HG03442 (cell line): ENCODE measurements around the gene CDR2.
"Not testable (repeated sequence)": the region's sequence is repeated elsewhere in the genome, so short reads cannot be mapped to it uniquely, and the experiment has no call there.

Source experiments
- ATAC-seq: cut with Tn5 transposase; IDR thresholded peaks from one replicate; pipeline ENCODE4 v1.9.1; 2021; ENCODE audit warnings: mild to moderate bottlenecking, moderate library complexity; ENCODE audit not compliant: unreplicated experiment

The CDR2 gene

DNA sequence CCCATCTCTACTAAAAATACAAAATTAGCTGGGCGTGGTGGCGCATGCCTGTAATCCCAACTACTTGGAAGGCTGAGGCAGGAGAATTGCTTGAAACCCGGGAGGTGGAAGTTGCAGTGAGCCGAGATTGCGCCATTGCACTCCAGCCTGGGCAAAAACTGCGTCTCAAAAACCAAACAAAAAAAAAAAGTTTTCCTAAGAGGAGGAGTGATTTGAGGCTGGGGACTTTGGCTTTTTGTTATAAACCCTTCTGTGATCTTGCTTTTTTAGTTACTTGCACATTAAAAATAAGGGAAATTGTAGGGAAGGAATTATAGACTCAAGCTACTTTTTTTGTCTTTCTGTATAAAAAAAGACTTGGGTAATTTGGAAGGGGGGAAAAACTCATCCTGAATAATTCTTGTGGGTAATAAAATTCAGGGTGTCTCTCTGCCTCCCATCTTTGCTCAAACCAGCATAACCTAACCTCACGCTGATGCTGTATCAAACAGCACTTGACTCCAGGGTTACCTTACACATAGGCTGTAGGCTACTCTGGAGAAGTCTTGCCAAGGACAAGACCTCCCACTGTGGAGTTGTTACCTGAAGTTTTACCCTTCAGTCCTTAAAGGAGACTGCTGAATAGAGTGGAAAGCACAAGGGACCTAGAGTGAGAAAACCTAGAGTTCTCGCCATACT is 1.7 kb upstream of the CDR2 start:
- no peak for ATAC-seq

DNA sequence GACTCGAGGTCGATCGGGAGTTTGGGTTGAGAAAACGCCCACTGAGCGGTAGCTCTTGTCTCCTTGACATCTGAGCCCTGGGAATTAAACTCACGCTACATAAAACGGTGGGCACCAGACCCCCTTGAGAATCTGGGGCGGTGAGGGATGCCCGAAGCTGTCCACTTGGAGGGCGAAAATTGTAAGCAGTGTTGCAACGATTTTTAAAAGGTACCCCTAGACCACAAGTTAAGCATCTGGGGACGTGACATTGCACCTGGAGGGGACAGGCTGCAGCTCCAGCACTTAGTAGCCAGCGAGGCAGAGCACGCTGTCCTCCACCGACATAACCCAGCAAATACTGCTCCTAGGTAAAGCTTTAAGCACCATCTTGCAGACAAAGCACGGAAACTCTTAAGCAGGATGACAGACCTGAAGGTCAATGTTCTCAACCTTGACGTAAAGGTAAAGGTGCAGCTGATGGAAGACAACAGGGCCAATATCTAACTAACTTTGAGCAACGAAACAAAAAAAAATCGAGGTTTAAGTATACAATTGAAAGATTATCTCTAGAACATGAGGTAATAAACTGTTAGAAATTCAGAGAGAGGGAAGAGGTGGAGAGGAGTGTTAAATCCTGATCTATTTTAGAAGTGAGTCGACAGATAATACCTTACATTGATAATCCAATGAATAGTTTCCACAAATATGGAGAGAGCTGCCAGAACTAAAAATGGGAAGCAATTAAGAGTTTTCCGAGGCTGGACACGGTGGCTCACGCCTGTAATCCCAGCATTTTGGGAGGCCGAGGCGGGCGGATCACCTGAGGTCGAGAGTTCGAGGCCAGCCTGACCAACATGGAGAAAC is 921 bp upstream of the CDR2 start:
- no peak for ATAC-seq

DNA sequence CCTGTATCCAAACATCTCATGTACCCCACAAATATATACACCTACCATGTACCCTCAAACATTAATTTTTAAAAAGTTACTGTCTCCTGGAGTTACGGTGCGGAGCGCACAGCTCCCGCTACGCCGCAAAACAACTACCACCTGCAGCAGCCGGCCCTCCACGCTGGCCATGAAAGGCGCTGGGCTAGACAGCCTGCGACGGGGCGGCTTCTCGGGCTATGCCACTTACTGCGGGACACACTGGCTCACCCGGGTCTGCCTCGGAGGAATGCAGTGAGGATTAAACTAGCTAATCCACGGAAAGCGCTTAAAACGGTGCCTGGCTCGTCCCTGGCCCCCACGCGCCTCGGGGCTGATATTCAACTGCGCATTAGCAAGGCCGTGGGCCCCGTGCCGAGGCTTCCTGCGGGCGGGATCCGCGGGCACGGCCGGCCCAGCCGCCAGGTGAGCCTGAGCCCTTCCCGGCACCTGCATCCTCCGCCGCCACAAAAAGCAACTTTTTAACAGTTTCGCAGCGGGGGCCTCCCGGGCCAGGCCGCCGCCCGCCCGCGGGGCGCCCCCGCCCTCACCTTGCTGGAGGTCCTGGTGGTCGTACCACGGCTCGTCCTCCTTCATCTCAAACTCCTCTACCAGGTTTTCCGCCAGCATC is 633 bp downstream of the CDR2 start:
- ATAC-seq = peak; percentile 19

DNA sequence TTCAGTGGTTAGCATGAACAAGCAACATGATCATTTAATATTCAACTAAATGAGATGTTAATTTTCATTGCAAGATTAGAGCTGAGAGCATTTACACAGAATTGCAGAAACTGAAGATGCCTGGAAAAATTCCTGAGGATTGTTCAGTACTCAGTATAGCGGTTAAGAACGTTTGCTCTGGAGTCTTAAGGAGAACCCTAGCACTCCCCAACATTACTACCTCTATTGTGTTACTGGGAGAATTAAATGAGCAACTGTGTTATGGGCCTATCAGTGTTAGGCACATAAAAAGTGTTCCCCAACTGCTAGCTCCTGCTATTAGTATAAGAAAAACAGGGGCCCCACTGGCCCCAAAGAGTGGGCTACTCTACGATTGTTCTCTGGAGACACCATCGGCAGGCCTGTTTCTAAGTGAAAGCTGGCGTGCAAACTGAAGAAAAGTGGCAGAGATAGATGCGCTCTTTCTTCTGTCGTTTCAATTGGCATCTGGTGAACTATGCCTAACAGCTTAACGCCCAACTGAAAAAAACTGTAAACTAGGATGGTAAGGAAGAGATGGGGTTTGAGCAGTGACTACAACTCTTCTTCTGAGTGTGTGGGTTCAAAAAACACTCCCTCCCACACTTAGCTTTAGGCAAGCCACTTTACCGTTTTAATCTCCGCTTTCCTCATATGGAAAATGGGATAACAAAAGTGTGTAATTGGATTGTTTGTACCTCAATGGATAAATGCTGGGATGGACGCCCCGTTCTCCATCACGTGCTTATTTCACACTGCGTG is 1.3 kb downstream of the CDR2 start:
- ATAC-seq = no peak

DNA sequence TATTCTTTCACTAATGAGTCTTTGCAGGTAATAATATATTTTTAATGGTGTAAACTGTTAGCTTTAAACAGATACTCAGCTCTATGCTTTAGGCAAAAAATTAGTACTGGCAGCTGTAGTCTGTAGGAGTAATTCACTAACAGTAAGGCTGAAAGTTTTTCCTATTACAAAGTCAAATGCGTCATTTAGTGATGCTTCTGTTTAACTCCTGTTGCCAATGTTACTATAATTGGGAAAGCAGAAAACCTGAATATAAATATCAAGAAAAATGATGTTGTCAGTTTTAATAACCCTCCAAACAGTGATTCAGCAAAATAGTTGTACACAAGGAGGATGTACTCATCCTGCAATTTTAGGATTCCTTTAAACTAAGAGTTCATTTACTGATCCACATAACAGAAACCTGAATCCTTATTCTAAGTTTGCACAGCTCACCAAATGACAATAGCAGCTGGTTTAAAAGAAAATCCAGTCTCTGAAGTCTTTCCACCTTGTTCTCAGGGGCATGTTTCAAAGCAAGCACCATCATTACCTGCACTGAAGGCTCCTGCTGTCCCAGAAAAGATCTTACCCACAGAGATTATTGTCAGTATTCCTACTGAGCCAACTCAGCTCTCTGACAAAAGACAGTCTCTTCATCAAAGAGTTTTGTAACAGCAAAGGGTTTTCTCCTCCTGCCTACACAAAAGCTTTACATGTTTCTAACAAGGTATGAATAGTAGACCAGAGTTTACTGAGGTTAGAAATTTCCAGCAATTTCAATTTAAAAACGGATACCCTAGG is 4.2 kb downstream of the CDR2 start:
- ATAC-seq = no peak

DNA sequence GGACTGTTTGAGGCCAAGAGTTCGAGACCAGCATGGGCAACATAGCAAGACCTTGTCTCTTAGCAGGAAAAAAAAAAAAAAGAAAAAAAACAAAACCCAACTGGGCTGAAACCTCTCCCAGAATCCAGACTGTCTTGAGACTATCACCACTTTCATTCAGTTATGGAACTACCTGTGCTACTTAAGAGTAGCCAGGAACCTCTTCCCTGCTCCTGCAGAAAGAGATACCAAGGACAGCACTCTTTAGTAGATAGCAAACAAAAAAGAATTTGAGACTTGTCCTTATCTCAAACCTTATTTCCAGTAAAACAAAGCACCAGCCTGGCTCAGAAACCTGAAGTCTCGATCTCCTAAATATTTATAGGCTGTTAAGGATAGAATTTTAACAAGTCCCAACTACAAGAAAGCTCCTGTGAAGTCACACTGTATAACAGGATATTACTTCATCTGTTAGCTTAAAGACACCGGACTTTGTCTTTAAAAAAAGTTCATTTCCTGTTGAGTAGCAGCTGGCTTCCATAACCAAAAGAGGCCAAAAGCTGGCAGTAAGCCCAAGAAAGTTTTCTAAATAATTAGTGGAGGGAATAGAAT is 5.1 kb downstream of the CDR2 start:
- ATAC-seq = no peak

DNA sequence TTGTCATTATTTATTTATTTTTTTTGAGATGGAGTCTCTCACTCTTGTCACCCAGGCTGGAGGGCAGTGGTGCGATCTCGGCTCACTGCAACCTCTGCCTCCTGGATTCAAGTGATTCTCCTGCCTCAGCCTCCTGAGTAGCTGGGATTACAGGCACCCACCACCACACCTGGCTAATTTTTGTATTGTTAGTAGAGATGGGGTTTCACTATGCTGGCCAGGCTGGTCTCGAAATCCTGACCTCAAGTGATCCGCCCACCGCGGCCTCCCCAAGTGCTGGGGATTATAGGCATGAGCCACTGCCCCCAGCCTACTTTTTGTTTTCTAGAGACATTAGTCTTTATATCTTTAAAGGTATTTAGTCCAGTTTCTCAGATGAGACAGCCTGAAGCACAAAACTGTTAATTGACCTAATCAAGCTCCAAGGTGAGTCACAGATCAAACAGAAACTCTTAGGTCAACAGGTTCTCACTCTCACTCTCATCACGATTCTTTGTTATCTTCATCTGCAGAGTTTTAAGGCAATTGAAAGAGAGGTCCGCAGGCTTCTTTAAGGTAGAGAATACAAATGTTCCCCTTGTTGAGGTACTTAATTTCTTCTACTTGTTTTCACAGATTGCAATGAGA is 6.1 kb downstream of the CDR2 start:
- ATAC-seq = not testable (repeated sequence)

DNA sequence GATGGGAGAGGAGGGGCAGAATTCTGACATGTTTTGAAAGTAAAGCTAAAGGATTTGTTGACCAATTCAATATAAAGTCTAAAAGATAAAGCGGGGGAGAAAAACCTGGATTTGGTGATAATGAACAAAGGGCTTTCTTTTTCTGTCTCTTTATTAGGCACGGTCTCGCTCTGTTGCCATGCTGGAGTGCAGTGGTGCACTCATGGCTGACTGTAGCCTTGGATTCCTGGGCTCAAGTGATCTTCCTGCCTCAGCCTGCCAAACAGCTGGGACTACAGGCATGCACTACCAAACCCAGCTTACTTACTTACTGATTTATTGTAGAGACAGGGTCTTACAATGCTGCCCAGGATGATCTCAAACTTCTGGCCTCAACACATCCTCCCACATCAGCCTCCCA is 7.5 kb downstream of the CDR2 start:
- ATAC-seq = no peak

DNA sequence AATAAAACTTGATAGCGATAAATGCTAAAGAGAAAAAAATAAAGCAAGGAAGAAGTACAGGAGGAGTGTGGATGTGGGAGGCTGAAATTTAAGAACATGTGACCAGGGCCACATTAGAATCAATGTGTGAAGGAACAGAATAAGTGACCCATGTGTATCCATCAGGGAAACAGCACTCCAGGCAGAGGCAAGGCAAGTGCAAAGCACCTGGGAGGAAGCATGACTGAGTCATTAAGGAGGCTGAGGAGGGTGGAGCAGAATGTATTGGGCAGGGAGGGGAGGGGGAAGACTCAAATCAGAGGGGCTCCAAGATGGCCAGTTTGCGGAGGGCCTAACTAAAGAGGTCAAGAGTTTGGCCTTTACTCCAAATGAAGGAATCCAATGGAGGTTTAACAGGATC is 8.0 kb downstream of the CDR2 start:
- ATAC-seq = no peak

DNA sequence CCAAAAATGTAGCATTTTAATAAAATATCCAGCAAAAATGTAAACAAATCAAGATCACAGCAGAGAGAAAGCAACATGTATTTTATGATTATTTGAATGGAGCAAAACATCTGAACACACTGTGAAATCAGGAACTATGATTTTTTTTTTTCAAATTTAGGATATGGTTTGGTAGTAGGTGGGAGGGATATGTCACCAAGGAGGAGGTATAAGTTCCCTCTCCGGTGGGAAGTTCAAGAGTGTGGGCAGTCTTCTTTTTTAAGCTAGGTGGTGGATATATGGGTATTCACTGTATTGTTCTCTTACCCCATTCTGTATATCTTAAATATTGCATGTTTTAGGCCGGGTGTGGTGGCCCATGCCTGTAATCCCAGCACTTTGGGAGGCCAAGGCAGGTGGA is 10.2 kb downstream of the CDR2 start:
- ATAC-seq = no peak

DNA sequence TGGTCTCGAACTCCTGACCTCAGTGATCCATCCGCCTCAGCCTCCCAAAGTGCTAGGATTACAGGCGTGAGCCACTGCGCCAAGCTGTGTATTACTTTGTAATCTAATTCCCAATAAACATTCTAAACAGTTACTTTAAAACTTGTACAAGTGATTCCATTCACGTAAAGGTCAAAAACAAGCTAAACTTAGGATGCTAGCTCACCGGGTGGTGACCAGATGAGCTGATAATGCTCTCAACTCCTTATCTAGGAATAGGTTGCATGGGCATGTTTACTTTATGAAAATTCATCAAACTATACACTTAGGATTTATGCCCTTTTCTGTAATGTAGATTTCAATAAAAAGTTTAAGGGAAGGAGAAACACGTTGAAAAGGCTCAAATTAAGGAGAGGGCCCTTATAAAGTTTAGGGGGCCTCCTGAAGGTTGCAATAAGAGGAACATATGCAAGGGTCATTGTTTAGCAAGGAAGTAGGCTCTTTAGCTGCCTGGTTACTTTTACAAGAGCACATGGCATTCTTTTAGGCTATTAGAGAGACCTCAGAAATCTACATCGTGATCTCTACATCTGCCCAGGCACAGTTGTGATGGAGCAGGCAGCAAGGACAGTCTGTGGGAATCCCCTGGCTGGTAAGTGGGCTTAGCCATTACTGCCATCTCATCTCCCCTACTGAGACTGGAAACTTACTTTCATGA is 13.3 kb downstream of the CDR2 start:
- no peak for ATAC-seq

DNA sequence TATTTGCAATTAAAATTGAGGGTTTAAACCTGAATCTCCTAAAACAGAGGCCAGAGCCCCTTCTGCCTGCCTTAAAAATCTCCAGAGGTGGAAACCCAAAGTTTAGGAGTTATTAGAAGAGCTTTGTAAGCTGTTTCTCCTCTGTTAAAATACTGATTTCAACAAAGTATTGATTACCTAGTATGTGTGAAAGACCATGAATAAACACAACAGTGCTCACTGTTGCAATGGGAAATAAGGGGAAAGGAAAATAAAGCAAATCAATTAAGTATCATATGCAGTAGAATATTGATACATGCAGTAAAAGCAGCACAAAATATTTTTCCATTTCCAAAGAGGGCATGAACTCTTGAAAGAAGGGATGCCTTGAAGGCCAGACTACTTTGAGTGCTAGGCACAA is 14.7 kb downstream of the CDR2 start:
- no peak for ATAC-seq

DNA sequence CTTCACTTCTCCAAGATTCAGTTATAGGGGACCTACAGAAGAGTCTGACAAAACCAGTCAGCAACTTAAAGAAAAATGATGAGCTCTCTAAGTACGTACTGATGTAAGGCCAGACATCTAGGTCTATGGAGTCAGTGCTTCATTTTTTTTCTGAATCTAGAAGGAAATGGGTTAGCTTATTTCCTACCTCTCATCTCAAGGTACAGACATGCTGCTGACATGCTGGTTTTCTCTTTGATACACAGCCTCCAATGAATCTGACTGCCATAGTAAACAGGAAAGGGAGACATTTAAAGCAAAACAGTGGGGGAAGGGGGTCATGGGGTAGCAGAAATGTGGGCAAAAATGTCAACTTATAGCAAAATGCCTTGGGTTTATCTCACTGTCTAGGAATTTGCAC is 16.4 kb downstream of the CDR2 start:
- ATAC-seq = no peak

DNA sequence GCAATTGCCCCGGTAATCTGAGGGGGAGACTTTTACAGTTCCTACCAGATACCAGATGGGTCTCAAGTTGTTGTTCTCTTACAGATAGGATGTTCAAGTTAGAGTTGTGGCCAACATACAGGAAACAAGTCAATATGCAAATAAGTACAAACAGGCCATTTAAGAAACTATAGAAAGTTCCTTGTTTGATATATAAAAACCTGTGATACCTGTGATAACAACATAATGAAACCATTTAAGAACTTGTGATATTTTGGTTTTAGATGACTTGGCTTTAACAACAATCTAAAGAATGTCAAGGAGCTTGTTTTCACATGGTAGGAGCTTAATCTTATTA is 16.8 kb downstream of the CDR2 start:
- peak; percentile 44 for ATAC-seq

DNA sequence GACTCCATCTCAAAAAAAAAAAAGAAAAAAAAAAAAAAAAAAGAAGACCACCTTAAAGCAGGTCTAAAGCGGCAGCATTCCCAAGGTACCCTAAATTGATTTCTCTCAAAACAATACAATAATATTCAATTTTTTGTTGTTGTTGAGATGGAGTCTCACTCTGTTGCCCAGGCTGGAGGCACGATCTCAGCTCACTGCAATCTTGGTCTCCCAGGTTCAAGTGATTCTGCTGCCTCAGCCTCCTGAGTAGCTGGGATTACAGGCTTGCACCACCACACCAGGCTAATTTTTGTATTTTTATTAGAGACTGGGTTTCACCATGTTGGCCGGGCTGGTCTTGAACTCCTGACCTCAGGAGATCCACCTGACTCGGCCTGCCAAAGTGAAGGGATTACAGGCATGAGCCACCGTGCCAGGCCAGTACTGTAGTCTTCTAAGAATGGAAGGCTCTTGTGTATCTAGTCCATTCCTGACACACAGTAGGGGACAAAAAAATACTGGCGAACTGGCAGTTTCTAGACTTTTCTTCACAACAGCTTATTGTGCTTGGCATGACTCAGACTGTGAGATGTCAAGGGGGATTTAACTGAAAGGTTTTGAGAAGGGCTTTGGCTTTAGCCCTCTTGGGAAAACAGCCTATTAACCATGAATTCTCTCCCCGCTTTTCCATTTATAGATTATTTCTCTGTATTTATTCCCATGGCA is 17.3 kb downstream of the CDR2 start:
- peak; percentile 26 for ATAC-seq

DNA sequence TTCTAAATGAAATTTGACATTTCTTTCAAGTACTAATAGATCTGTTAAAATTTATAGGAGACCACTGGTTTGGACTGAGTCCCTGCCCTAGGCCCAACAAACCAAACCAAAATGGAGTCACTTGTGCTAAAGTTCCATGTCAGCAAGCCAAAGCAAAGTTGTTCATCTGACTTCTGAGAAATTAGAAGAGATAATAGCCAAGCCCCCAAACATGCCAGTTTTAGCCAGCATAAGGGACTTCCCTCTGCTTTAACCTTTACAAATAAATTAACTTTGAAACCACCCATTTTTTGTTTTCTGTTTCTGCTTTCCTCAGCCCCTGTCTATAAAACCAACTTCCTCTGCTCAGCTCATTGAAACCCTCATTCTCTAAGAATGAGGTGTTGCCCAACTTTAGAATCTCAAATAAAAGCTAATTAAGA is 18.9 kb downstream of the CDR2 start:
- ATAC-seq = no peak

DNA sequence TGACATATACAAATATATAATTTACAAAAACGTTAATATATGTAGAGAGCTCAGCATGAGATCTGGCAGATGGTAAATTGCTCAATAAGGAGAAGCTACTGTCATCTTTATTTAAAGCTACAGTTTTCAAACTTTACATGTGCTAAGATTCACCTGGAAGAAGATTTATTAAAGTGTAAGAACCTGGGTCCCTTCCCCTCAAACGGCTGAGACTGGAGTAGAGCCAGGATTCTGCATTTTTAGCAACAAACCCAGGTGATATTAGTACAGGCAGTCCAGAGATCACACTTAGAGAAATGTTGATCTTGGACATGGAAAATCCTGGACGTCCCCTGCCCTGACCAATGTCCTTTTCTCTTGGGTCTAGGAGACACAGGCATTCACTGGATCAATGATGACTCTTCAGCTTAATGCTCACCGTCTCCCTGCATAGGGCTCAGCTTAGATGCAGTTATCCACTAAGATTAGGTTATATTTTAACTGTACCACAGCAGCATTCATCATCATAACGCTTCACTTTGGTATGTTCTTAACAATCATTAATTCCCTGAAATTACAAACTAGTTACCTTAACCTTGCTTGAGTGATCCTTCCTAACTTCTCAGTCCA is 20.4 kb downstream of the CDR2 start:
- ATAC-seq = no peak
